NOMO-1 treated with dmso at 0.1 percent for 144 hours (cell line): ENCODE measurements around the gene MLLT10.
A peak's percentile ranks its signal among the peaks of the same experiment; 100 is the strongest.
"Not testable (repeated sequence)": the region's sequence is repeated elsewhere in the genome, so short reads cannot be mapped to it uniquely, and the experiment has no call there.

ENCODE experiments used
- DNase-seq: peaks from one replicate; lab custom pipeline; 2025; ENCODE audit not compliant: unreplicated experiment; lab: John Stamatoyannopoulos, UW

MLLT10 gene

GRCh38 chr10:21692916-21693315 is 158.9 kb downstream of the MLLT10 start:
- no peak for DNase-seq

DNA sequence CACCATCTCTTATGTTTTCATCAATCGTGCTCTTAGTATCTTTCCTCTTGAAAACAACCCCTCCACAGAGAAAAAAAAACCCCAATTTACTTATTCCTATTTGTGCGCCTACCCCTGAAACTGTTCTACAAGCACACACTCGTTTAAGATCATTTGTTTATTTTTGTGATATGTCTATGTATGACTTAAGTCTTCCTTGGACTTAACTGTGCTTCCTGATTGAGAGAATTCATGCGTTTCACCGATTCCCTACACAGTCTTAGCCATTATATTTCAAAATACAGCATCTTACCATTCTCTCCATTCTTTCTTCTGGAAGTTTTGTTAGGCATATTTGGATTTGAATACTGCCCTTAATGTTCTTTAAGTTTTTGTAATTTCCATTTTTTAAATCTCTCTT is 159.4 kb downstream of the MLLT10 start:
- no peak for DNase-seq

GRCh38 chr10:21694631-21695030 is 160.6 kb downstream of the MLLT10 start:
- DNase-seq: no peak

DNA sequence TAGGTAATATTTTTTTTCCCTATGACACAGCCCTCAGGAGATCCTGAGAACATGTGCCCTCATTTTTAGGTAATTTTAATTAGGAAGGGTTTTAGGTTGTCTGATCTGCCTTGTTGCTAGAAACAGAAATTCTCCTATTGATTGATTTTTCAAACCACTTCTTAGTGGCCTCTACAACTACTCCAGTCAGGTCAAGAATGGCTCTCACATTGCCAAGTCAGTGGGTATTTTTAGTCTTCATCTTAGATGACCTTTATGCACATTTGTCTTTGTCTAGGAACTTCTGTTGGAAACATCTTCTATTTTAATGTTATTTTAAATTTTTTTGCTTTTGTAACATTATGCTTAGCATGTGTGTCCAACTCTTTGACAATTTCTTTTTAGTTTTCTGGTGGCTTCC is 162.3 kb downstream of the MLLT10 start:
- no peak for DNase-seq

DNA sequence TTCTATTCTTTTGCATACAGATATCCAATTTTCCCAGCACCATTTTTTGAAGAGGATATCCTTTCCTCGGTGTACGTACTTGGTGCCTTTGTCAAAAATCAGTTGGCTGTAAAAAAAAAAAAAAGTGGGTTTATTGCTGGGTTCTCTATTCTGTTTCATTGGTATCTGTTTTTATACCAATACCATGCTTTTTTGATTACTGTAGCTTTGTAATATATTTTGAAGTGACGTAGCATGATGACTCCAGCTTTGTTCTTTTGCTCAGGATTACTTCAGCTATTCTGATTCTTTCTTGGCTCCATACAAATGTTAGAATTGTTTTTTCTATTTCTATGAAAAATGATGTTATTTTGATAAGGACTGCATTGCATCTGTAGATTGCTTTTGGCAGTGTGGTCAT is 165.5 kb downstream of the MLLT10 start:
- DNase-seq: no peak

DNA sequence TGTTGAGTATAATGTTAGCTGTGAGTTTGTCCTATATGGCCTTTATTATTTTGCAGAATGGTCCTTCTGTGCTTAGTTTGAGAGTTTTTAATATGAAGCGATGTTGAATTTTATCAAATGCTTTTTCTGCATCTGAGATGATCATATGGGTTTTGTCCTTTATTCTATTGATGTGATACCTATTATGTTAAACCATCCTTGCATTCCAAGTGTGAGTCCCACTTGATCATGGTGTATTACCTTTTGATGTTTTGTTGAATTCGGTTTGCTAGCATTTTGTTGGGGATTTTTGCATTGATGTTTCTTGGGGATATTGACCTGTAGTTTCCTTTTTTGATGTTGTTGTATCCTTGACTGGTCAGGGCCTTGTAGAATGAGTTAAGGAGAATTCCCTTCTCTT is 166.4 kb downstream of the MLLT10 start:
- DNase-seq: no peak

DNA sequence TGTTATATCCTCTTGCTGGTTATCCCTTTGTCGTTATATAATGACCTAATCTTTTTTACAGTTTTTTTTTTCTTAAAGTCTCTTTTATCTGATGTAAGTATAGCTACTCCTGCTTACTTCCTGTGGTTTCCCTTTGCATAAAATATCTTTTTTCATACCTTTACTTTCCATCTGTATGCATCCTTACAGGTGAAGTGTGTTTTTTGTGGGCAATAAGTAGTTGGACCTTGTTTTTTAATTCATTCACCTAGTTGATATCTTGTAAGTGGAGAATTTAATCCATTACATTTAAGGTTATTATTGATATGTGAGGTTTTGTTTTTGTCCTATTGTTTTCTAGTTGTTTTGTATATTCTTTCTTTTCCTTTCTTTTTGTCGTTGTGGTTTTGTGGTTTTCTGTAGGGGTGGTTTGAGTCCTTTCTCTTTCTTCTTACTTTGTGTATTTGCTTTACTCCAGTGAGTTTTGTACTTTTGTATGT is 168.6 kb downstream of the MLLT10 start:
- DNase-seq: no peak

DNA sequence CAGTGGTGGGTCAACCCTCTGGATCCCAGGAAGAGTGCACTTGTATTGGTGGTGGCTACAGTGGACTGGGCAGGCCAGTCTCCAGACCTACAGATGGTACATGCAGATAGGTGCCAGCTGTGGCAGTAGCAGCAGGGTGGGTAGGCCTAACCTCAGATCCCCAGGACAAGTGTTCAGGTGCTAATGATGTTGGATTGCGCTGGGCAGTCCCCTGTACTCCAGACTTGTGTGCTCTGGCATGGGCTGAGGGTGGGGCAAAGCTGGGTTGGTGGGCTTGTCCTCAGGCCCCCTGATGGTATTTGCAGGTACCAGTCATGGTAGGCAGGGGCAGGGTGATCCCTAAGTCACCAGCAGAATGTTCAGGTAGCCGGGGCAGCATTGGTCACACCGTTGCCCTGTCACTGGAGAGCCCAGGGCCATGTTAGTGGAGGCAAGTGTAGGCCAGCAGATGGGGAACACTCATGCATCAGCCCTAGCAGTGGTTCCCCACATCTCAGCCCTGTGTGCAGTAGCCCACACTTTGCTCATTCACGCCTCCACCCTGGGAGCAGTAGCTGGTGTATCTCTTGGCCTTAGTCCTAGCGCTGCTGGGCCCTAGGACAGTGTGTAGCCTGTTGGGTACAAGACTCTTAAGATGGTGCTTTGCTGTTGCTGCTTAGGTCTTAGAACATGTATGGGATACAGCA is 171.3 kb downstream of the MLLT10 start:
- DNase-seq: no peak

GRCh38 chr10:21705828-21706176 is 171.8 kb downstream of the MLLT10 start:
- no peak for DNase-seq

GRCh38 chr10:21707498-21707897 is 173.5 kb downstream of the MLLT10 start:
- no peak for DNase-seq

GRCh38 chr10:21712975-21713374 is 178.9 kb downstream of the MLLT10 start:
- DNase-seq: no peak

DNA sequence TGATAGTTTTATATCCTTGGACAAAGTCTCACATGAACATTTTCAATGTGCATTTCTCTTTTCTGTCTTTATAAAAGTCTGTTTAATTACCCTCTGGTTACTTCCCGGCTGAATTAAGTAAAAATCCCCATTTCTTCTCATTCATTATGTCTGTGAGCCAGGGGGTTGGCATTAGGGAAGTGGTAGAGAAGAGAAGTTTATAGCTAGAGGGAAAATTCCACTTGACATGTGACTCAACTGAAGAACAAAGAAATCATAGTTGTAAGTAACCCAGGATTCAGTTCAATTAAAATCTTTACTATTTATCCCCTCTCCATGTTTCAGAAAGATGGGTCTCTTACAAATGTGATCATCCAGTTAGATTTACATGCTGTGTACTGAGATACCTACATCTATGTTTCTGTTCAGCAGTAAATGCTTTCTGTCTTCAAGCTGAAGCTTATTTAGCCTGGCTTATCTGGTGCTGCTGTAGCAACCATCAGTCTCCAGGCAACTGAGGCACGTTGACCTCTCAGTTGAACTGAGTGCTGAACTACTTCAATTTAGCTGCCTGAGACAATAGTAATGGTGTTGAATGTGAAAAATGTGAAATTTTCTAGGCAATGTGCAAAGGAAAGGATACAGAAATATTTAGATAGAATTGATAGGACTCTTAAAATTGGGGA is 181.6 kb downstream of the MLLT10 start:
- no peak for DNase-seq

GRCh38 chr10:21717437-21718054 is 183.5 kb downstream of the MLLT10 start:
- not testable (repeated sequence) for DNase-seq

DNA sequence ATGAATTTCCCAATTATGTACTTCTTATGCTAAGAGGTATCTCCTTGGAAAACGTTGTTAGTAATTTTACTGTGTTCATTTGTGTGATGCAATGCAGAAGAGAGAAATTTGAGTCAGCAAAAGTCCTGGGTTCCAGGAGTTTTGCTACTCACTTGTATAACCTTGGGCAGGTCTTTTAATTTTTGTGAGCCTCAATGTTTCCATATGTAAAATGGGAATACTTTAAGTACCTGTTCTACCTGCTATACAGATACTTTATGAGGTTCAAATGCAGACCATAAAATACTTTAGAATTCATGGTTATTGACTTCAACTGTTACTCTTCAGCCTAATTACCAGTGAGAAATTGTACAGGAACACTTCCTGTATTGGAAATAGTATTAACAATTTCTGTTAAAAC is 185.5 kb downstream of the MLLT10 start:
- DNase-seq: no peak

DNA sequence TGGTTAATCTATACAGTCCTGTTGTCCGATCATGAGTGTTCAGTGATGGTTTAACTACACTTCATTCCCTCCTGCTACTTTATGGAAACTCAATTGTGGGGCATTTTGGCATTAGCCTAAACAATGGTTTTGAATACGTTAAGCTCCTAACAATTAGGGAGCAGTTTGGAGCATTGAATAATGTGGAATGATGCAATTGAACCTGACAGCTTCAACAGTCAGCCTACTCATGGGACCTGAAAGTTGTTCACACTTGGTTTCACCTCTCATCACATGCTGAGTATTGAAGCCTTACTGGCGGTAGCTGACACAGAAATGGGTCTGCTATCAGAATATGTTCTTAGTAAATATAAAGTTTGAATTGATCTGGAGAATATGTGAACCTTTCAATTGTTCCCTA is 186.1 kb downstream of the MLLT10 start:
- DNase-seq: no peak

DNA sequence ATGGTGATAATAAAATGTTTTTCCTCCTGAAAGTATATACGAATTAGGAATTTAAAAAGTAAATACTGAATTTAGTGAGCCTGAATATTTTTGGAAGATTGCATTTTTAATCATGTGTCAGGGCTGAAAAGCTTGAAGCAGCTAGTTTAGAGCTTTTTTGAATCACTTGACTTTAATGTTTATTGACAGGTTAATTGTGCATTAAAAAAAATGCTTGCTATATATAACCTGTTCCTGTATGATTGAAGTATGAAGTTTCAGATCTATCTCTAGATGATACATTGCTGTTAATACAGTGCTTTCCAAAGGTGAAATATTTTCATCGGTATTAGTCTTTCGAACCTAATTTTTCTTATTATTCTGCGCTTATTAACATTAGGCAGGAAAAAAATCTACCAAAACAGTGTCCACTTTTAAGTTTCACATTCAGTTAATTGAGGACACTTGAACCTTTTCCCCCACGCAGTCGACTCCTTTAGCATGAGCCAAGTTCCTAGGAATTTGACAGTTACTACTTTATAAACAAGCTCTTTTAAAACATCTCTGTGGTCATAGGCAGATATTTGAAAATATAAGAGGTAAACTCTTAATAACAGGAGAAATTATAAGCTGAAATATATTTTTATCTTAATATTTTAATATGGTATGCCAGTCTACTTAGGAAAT is 187.1 kb downstream of the MLLT10 start:
- no peak for DNase-seq

DNA sequence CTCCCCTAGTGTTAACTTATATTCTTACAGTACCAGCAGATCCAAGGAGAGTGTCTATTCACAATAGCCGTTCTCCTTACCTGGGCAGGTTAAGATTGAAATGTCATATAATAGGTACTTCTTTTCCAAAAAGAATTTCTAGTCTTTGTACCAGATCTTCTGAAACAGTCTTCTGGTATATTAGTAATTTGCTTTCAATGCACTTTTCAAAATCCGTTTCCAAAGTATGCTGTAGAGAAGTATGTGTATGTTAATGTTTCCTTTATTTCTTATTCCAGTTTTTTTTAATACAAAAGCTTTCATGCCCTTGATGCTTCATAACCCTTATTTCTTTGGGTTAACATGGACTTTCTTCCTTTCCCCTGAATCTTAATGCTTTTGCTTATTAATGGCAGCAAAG is 188.2 kb downstream of the MLLT10 start:
- DNase-seq: no peak

- no peak for DNase-seq
Measured at GRCh38 chr10:21724020-21724589, 190.1 kb downstream of the MLLT10 start.

GRCh38 chr10:21724687-21725367 is 190.8 kb downstream of the MLLT10 start:
- DNase-seq: peak; percentile 85

GRCh38 chr10:21726601-21727225 is 192.7 kb downstream of the MLLT10 start:
- no peak for DNase-seq
